WTC11 (cell line): Measurements from ENCODE around the gene RENBP.

Experiments used
- CREM ChIP-seq: sonication (generic); formaldehyde crosslinking; IDR thresholded peaks from 2 replicates; pipeline ENCODE4 v1.8.1; 2022; ENCODE audit warnings: mild to moderate bottlenecking, missing genetic modification reagents, moderate library complexity
- CTCF ChIP-seq: fragments of 200-600 bp; IDR thresholded peaks from 2 replicates; pipeline ENCODE4 v1.8.0; 2022; ENCODE audit warnings: antibody characterized with exemption
- MAX ChIP-seq: sonication (generic); formaldehyde crosslinking; IDR thresholded peaks from 2 replicates; pipeline ENCODE4 v1.8.0; 2022; ENCODE audit warnings: mild to moderate bottlenecking, missing genetic modification reagents
- NFE2L1 ChIP-seq: sonication (generic); formaldehyde crosslinking; IDR thresholded peaks from 2 replicates; pipeline ENCODE4 v1.8.1; 2023; ENCODE audit warnings: missing genetic modification reagents
- TF ChIP-seq, protein P1 (sequence below): sonication (generic); formaldehyde crosslinking; IDR thresholded peaks from 2 replicates; pipeline ENCODE4 v1.8.1; 2023; ENCODE audit warnings: mild to moderate bottlenecking, moderate library complexity, missing genetic modification reagents

DNA sequence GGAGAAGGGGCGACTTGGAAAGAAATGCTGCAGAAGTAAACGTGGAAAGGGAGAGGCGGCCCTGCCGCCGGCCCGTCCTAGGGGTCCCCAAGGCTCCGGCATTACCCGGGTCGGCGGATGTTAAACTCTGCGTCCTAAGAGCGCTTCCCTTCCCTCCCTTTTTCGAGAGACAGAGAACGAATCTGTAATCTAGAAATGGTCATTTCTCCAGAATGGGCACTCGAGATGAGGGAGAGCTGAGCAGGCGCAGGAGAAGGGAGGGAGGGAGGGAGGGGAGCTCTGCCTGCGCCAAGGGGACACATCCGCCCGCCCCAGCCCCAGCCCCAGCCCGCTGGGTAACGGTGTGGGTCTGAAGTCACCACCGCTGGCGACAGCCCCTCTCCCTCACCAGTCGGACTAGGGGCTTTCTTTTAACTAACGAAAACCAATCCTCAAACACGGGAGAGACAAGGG lies 25.5 kb upstream of the RENBP start:
- TF ChIP-seq CTCF: no peak
- TF ChIP-seq MAX (CRISPR knock-in tag): no peak
- TF ChIP-seq NFE2L1 (CRISPR knock-in tag): no peak
- TF ChIP-seq, protein P1, sequence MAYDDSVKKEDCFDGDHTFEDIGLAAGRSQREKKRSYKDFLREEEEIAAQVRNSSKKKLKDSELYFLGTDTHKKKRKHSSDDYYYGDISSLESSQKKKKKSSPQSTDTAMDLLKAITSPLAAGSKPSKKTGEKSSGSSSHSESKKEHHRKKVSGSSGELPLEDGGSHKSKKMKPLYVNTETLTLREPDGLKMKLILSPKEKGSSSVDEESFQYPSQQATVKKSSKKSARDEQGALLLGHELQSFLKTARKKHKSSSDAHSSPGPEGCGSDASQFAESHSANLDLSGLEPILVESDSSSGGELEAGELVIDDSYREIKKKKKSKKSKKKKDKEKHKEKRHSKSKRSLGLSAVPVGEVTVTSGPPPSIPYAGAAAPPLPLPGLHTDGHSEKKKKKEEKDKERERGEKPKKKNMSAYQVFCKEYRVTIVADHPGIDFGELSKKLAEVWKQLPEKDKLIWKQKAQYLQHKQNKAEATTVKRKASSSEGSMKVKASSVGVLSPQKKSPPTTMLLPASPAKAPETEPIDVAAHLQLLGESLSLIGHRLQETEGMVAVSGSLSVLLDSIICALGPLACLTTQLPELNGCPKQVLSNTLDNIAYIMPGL (CRISPR knock-in tag): no peak
- no peak for TF ChIP-seq CREM (CRISPR knock-in tag)
